GM19463 (cell line): ENCODE measurements around the gene HMGB1.
A peak's percentile ranks its signal among the peaks of the same experiment; 100 is the strongest.

Source experiments
- ATAC-seq: cut with Tn5 transposase; IDR thresholded peaks from one replicate; pipeline ENCODE4 v1.9.1; 2021; ENCODE audit warnings: mild to moderate bottlenecking, moderate library complexity; ENCODE audit not compliant: unreplicated experiment

Gene HMGB1

DNA sequence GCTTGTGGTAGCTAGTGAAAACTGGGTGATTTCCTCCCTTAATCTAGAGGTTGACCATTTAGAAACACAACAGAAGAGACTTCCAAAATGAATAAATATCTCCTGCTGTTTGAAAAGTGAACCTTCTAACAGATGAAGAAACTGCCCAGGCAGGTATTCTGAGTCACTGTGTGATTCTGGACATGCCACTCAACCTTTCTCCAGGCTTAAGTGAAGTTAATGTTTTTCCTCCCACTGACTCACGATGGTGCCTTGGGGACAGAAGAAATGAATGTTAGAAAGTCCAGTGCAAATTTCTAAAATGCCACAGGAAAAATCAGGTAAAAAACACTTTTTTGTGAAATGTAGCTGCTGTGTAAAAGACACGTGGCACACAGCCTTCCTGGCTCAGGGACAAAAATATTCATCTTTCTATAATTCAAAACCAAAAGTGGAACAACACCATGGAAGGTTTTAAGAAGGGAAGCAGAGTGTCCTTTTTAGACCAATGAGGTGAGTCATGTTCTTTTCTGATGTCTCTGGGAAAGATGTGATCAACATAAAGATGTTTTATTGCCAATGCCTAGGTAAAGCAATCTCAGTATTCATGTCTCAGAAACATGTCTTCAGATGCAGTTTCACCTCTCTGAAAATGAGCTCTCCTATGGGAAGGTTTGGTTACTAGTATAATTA lies 34.3 kb downstream of the HMGB1 start:
- ATAC-seq: peak; percentile 57

DNA sequence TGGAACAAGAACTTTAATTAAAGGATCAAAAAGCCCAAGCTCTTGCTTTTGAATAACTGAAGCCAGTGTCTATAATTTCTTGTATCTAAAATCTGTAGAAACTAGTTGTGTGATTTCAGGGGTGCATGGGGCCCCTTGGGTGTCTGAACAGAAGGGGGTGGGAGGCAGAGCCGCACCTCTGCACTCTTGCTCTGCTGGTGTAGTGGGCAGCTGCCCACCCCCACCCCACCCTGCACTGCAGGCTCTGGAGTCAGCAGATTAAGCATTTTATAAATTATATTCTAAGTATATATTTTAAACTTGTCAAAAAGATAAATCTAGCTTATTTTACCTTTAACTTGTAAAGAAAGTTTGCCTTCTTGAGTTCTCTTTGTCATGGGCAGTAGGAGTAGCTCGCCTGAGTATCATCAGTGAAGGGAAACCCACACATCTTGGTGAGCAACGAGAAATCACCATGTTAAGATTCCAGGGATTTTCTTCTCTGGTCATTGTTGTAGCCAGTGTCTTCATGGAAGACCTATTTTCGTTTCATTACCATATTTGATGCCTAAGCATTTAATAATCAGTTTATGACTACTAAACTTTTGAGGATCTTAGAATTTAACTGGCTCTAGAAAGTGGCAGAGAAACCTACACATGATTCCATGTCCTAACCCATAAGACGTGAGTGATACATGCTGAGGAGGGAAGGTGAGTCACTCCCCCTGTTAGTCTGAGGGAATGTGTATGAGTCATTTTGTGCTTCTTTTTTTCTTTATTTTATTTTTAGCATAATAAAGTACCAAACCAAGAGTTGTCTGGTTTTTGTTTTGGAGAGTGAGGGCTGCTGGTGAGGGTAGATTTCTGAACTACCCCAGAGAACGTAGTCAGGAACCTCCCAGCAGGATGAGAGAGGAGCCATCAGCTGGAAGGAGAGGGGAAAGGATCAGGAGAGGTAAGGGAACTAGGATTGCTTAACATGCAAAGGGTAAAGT lies 35.7 kb downstream of the HMGB1 start:
- peak; percentile 71 for ATAC-seq

DNA sequence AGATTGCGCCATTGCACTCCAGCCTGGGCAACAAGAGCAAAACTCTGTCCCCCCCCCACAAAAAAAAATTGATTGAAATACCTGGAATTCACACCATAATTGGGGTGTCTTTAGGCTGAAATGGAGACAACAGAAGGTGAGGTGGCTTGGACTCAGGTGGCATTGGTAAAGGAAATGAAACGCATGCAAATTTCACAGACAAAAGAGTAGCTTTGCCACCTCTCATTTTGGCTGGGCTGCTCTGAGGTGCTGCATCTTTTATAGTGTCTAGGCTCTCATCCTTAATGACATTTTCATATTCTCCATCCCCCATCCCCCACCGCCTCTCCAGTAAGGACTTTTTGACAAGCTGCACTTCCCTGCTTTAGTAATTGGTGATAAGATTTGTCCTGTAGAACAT lies 36.5 kb downstream of the HMGB1 start:
- ATAC-seq: no peak

DNA sequence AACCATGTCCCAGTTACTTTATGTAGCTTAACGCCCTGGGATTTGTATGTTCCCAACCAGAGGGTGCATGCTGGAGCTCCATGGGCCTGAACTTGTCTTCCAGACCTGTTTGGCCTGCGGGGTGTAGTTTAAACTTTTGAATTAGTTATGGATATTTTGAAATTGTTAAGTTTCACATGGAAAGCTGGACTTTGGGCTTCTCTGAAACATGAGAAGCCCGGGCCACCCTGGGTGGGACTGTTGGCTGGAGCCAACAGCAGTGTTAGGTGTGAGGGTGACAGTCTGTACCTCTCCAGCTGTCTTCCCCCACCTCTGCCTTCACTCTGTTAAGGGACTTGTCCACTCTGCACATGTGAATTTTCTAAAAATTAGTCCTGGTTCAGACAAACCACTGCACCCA lies 41.8 kb downstream of the HMGB1 start:
- ATAC-seq: no peak

DNA sequence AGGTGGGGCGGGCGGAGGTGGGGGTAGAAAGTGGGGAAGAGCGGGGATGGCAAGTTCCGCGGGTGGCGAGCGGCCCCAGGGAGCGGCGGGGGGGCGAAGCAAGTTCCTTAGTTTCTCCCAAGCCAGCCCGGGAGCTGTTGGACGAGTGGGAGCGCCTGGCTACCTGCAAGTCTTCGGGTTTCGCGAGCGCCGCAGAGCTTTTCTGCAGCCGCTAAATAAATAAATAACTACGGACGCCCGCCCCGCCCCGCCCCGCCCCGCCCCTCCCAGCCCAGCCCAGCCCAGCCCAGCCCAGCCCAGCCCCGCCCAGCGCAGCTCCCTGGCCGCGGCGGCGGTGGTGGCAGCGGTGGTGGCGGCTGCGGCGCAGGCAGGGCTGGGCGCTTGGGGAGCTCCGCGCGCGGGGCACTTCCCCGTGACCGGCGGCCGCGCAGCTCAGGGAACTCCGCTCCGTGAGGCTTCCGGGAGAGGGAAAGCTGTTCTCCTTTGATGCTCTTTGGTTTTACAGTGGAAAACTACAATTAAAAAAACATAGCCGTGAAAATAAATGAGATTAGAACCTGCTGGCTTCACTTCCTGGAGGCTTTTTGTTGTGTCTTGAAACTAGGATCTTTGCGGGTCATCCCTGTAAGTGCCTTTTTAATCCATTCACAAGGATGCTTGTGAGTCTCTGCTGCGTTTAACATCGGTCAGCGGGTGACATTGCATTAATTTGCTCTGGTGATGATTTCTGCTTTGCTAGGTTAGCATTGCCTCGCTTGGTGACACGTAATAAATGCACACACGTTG lies 43.5 kb downstream of the HMGB1 start, which contains the start of gene UBE2L5:
Gene UBE2L5 (plus strand): TSS at position 440 of the 786 bp plus-strand sequence. CDS start 5,498 bp downstream, outside the sequence.
- peak; percentile 61 for ATAC-seq

DNA sequence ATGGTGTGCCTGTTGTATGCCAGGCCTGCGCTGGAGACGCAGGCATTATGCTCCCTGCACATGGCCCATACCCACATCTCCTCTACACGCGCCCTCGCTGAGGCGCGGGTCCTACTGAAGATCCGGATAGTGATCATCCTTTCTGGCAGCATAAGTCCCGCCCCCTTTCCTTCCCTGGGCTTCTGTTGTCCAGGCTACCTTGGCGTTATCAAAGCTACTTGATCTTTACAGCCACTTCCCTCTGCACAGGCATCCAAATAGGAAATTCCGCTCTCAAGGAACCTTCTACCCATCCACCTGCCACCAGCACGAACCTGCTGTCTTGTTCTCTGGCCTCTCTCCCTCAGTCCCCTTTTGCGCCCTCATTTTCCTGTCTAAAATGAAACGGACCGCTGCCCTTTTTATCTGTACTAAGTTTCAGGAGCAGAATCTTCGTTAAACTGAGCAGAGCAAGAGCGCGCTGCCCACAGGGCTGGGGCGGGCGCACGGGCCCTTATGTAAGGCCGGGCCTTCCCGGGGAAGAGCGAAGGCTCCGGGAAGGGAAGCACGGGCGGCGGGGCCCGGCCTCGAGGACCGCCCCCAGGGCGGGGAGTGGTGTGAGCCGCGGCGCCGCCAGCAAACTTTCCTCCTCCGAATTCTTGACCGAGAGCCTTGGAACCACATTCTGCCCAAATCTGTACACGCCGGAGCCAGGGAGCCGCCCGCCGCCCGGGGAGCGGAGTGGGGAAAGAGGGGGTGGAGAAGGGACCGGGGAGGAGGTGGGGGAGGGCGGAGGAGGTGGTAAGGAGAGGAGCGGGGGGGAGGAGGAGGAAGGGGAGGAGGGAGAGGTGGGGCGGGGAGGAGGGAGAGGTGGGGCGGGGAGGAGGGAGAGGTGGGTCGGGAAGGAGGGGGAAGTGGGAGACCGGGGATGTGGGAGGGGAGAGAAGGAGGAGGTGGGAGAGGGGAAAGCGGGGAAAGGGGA lies 44.4 kb downstream of the HMGB1 start:
- peak; percentile 49 for ATAC-seq

DNA sequence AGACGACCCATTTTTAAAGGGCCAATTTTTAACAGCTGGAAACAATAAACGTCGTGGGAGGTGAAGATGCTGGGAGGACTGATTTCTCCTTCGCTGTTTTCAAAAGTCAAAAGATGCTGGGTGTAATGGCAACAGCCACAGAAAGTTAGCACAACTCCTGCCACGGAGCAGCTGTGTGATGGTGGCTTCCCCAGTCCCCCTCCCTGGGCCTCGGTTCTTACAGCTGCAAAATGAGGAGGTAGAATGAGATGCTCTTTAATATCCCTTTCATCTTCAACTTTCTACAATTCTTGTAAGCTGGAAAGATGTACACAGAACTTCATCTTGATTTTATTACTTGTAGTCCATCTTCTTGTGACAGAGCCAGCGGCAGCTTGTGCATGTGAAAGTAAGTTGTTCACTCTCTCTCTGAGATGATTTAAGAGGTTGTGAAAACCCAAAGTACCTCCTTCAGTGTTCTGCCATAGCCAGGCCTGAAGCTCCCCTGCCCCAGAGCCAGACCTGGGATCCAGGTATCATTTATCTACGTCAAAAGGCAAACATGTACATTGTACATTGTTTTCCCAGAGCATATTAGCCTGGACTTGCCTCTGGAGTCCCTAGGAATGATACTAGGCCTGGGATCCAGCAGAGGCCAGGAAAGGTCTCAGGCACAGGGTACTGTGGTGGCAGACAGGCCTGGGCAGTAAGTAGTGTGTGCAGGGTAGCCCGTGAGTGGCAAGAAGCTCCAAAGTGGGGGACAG lies 46.8 kb downstream of the HMGB1 start:
- no peak for ATAC-seq

DNA sequence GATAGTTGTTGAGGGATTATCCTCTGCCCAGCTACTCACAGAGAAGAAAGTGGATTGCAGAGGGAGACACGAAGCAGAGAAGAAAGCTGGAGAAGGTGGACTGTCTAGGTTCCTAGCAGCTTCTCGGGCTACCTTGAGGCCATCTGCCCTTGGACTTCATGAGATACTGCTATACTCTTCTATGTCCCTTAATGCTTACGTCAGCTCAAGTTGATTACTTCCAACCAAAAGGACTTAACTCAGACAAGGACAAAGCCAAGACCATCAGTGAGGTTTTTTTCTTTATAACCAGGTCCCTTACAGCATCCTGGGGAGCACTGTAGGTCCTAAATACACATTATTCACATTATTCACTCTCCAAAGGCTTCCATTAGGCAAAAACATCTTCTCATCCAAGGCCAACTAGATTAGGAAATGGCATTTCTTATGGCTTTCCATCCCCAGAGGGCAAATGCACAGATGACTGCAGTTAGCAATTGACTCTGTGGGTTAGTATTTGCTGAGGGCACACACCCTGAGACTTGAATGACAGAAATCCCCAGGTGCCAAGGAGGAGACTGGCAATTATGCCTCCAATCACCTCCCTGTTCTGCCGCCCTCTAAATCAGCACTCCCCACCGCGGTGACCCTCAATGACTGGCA lies 47.5 kb downstream of the HMGB1 start:
- ATAC-seq: no peak

DNA sequence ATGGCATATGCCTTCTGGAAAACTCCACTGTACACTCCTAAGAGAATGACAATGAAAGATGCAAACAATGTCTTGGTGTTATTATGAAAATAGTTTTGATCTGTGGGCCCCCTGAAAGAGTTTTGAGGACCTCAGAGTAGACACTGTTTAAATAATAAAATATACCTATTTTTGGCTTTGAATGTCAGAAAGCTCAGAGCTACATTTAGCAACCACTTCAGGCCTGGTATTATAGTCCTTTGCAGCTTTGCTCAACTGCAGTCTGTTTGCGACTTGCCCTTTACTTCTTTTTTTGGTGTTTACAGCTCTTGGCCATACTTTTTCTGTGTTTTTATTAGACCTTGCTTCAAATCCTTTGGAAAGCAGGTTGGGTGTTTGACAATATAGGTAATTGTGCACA lies 49.3 kb downstream of the HMGB1 start:
- no peak for ATAC-seq

DNA sequence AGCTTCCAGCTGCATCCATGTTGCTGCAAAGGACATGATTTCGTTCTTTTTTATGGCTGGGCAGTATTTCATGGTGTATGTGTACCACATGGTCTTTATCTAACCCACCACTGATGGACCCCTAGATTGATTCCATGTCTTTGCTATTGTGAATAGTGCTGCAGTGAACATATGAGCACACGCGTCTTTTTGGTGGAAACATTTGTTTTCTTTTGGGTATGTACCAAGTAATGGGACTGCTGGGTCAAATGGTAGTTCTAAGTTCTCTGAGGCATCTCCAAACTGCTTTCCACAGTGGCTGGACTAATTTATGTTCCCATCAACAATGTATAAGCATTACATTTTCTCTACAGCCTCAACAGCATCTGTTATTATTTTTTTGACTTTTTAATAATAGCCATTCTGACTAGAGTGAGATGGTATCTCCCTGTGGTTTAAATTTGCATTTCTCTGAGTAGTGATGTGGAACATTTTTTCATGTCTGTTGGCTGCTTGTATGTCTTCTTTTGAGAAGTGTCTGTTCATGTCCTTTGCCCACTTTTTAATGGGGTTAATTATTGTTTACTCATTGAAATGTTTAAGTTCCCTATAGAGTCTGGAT lies 50.2 kb downstream of the HMGB1 start:
- ATAC-seq: peak; percentile 74

DNA sequence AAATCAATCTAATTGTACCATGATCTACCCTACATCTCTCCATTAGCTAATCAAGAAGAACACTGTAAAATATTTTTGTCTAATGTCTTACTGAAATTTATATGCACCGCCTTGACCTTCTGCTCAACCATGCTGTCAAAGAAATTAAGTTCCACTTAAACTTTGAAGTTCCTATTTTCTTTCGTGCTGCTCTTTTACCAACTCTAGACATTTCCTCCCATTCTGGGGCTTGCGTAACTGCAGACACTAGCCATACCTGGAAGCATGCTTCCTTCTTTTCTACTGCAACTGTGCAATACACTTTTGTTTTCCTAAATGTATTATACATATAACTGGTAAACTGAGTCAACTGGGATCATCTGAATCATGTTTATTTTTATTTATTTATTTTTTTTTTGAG lies 51.9 kb downstream of the HMGB1 start:
- ATAC-seq: no peak

DNA sequence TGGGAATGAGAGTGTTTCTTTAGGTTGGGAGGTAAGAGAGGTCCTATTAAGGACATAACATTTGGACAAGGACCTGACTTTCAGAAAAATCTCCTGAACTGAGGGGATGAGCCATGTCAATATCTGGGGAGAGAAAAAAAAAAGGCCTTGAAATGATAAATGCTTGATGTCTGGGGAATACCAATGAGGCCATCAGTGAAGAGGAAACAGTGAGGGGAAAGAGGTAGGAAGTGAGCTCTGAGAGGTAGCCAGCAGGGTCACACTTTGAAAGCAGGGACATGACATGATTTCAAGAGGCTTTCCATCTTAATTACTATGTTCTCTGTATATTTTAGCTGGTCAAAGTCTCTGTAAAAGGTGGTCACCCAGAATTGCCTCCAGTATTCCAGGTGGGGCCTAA lies 53.4 kb downstream of the HMGB1 start:
- no peak for ATAC-seq

DNA sequence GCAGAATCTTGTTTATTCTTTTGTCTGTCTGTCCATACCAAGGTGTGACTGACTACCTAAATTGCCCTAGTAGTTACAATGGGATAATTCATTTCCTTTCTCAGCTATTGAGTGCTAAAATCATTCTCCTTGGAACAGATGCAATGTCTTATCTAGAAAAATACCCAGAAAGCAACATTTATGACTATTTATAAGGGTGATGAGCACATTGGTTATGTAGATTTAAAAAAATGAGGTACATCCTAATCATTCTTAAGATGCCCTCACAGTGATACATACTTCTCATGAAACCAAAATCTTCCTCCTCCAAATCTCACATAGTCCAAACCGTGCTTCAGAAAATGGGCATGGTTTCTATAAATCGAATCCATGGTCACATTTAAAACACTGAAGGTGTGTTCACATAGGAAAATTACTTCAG lies 55.0 kb downstream of the HMGB1 start:
- no peak for ATAC-seq

DNA sequence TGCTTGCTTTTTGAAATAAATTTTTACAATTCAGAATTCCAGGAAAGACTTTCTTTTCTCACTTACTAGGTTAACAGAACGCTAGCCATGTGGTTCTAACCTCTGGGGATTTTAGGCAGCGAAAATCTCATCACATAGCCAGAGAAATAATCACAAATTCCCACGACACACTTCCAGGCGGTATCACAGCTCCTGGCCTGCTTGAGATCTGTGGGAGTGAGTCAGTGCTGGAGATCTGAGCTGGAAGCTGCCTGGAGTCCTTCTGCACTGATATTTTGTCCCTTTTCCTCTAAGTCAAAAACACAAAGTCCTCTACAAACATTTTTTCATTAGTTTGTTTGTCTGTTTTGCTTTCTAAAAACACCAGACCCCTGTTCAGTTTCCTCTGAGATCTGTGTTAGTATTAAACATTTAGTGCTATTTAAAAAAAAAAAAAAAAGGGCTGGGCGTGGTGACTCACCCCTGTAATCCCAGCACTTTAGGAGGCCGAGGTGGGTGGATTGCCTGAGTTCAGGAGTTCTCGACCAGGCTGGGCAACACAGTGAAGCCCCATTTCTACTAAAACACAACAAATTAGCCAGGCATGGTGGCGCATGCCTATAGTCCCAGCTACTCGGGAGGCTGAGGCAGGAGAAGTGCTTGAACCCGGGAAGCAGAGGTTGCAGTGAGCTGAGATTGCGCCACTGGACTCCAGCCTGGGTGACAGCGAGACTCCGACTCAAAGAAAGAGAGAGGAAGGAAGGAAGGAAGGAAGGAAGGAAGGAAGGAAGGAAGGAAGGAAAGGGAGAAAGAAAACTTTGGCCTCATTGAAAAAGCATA lies 55.6 kb downstream of the HMGB1 start:
- no peak for ATAC-seq

DNA sequence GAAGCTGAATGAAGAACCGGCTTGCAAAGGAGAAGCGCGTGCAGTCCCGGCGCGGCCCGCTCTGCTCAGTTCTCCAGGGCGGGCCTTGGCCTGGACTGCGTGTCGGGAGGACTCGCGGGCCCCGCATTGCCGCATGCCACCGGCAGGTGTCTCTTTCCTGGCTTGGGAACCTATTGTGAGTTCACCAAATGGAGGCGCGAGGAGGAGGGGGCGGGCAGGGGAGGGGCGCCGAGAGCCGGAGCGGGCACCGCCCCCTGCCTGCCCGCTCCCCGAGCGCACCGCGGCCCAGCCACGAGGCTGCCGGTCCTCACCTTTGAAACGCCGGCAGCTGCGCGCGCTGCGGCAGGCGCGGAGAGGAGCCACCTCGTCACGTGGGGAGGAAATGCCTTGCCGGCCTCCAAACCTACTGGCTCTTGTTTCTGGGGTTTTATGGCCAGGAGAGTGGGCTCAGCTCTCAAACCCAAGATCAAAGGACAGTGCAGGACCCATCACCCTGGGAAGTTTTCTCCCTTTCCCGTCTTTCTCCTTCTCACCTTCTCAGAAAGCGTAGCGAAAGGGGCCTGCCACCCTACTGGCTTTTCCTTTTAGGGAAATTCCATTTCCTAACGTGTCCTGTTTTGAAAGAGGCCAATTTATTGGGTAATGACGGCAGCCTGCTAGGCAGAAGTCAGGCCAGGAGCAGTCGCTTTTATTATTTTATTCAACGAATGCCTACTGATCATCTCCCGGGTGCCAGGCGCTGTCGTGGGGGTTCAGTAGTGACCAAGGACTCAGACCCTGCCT lies 57.2 kb downstream of the HMGB1 start:
- ATAC-seq: peak; percentile 88

DNA sequence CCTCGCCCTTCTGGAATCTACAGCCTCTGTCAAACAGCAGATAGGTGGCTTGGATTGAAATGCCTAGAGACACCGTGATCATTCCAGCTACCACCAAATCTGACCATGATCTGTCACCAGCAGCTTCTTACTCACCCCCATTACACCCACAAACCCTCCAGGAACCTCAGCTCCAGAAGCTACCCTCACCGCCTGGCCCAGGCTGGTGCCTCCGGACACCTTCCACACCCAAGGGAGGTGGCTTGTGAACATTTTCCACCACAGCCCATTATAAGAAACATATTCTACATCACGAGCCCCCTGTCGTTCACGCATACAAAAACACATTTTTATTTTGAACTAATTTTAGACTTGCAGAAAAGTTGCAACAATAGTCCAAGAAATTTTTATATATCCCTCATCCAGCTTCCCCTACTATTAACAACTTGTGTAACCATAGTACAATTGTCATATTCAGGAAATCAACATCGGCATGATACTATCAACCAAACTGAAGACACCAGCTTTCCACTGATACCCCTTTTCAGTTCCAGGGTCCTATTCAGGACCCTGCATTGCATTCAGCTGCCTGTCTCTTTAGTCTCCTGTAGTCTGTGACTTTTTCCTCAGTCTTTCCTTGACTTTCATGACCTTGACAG lies 58.8 kb downstream of the HMGB1 start:
- no peak for ATAC-seq
